Renal pelvis (tissue), 4 donors: ENCODE data around the gene NBPF3. TPM values are rescaled to one million over a fixed set of nuclear protein-coding genes. Genes with fewer than 3 reads are reported as not detected.
"Not testable (repeated sequence)": the region's sequence is repeated elsewhere in the genome, so short reads cannot be mapped to it uniquely, and the experiment has no call there.

Source experiments
- DNase-seq: peaks from one replicate; pipeline ENCODE4 v3.0.0-alpha.2; 2013
- polyA plus RNA-seq, 3 donors: library from polyadenylated mRNA; unstranded; fragments of 120-200 nt; gene quantifications; one replicate each; pipeline ENCODE4 v1.2.1, GENCODE V29; 2013; ENCODE audit not compliant: insufficient read length in 3 of 3

Gene NBPF3
- polyA plus RNA-seq, 3 donors: 11.5 to 27.0 (median 21.7) TPM

GRCh38 chr1:21517660-21518480, 77.9 kb downstream of the NBPF3 start:
- DNase-seq: no peak

GRCh38 chr1:21518774-21519455, 79.0 kb downstream of the NBPF3 start:
- no peak for DNase-seq

GRCh38 chr1:21519486-21520070, 79.6 kb downstream of the NBPF3 start:
- not testable (repeated sequence) for DNase-seq

GRCh38 chr1:21520899-21521716, 81.2 kb downstream of the NBPF3 start:
- DNase-seq: no peak

GRCh38 chr1:21521717-21522060, 81.8 kb downstream of the NBPF3 start:
- no peak for DNase-seq

- no peak for DNase-seq
Measured at GRCh38 chr1:21522525-21523038, 82.6 kb downstream of the NBPF3 start.

- no peak for DNase-seq
Measured at GRCh38 chr1:21523297-21523813, 83.4 kb downstream of the NBPF3 start.

- DNase-seq: no peak
Measured at GRCh38 chr1:21524220-21524619, 84.3 kb downstream of the NBPF3 start.

- DNase-seq: no peak
Measured at GRCh38 chr1:21524686-21525339, 84.9 kb downstream of the NBPF3 start.

- no peak for DNase-seq
Measured at GRCh38 chr1:21525340-21525717, 85.4 kb downstream of the NBPF3 start.

- no peak for DNase-seq
Measured at GRCh38 chr1:21526441-21526840, 86.5 kb downstream of the NBPF3 start.

GRCh38 chr1:21530368-21531016, 90.6 kb downstream of the NBPF3 start:
- DNase-seq: no peak

GRCh38 chr1:21531241-21531640, 91.3 kb downstream of the NBPF3 start:
- no peak for DNase-seq

GRCh38 chr1:21532496-21532895, 92.6 kb downstream of the NBPF3 start:
- no peak for DNase-seq

GRCh38 chr1:21532992-21533534, 93.1 kb downstream of the NBPF3 start:
- no peak for DNase-seq

- no peak for DNase-seq
Measured at GRCh38 chr1:21534146-21534545, 94.2 kb downstream of the NBPF3 start.
